HG02623 (cell line): ENCODE measurements around the gene APBA3.

Experiments used
- ATAC-seq: cut with Tn5 transposase; IDR thresholded peaks from one replicate; pipeline ENCODE4 v1.9.1; 2021; ENCODE audit warnings: moderate library complexity; ENCODE audit not compliant: unreplicated experiment

APBA3 gene

DNA sequence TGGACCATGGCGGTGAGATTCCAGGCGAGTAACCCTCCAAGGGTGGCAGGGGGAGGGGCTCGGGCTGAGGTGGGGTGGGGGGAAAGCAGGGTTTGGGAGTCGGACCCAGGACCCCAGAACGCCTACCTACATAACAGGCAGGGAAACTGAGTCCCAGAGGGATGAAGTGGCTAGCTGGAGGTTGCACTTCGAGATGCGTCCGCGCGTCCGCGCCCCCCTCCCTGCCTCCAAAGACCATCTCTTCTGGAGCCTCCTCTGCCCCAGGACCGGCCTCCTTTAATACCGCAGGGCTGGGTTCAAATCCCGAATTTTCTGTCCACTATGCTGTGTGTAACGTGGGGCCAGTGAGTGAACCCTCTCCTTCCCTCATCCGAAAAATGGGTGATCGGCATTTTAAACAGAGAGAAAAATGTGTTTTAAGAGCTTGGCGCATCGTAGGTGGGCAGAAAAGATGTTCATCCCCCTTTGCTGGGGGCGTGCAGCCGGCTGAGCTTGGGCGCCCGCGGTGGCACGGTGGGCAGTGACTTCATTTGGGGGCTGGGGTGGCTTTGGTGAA lies 39.5 kb downstream of the APBA3 start:
- ATAC-seq, result no peak

GRCh38 chr19:3721131-3721886 lies 40.2 kb downstream of the APBA3 start:
- no peak for ATAC-seq

DNA sequence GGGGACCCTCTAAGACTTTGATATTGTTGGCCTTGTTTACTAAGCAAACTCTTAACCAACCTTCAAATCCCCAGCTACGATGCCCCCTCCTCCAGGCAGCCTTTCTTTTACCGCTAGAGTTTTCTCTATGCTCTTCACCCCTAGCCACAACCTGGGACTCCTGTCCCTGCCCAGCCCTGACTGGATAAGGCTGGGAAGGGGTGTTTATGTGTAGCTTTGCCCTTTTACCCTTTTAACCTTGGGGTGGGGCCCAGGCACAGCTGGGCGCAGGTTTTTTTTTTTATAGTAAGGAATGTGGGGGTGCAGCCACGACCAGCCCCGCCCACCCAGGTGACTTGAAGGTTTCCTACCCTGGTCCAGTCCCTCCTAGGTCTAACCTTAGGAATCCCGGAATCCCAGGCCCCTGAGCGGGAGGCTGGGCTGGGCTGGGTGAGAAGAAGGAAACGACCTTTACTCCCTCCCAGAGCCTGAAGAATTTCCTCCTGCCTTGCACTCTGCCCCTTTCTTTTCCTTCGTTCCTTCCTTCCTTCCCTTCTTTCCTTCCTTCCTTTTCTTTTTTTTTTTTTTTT lies 41.1 kb downstream of the APBA3 start:
- no peak for ATAC-seq

DNA sequence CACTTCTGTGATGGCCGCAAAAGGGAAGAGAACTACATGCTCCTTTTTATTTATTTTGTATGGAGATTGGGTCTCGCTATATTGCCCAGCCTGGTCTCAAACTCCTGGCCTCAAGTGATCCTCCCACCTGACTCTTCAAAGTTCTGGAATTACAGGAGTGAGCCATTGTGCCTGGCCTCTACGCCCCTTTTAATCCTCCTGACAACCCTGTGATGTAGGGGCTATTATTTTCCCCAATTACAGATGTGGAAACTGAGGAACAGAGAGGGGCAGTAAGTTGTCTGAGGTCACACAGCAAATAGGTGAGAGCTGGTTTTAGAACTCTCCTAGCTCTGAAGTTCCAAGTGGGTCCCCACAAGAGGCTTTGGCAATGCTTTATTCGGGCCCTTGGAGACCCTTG lies 41.6 kb downstream of the APBA3 start:
- no peak for ATAC-seq

- no peak for ATAC-seq
These were observed 45.3 kb downstream of the APBA3 start for GRCh38 chr19:3716147-3716668.

GRCh38 chr19:3712663-3713611 lies 48.6 kb downstream of the APBA3 start:
- ATAC-seq, result no peak

DNA sequence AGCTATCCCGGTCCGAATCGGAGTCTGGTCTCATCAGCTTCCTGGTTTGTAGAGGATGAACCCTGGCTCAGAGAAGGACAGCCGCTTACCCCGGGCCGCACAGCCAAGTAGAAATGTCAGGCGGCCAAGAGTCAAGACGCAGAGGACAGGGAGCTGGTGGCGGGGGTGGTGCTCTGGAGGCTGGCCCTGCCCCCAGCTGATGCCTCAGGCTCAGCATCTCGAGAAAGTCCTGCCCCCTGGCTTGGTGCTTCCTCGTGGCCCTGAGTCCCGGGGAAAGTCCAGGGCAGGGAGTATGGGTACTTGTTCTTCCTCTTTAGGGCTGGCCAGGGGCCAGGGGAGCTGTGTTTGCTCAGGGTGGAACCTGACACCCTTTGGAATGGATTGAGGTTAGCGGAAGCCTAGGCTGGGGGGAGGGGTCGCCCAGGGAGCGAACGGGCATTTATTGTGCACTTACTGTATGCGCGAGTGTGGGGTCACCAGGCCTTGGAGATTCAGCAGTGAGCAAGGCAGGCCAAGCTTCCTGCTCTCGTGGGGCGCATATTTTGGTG lies 51.2 kb downstream of the APBA3 start:
- ATAC-seq, result no peak

DNA sequence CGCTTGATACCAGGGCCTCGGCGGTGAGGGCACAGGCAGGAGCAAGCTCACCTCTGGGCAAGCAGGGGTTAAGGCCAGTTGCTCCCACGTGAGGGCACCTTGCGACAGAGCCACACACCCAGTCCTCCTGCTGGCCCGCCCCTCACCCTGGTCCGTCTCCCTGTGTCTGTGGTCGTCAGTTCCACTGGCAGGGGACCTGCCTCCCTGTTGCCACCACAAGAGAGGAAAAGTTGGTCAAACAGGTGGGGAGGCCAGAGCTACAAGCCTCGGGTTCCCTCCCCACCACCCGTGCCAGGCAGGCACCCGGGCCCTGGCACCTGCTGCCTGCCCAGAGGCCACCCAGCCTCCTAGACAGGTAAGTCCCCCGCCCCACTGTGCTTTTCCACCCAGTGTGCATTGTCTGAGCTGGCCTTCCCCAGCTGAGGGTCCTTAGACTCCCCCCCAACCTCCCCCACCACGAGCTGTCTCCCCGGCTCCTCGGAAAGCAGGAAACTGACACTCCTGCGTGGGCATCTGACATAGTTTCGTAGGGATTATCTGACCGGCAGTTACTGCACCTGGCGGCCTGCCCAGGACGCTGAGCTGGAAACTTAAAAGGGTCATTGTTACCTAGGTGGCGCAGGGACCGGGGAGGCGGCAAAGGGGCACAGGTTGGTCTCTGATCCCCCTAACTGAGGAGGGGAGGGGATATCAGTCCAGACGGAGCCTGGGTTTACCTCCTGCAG lies 53.1 kb downstream of the APBA3 start, which contains the start of gene TJP3:
TSS of gene TJP3 (plus strand) at position 178 of the 725 bp plus-strand sequence. CDS start 20,049 bp downstream, outside the sequence.
- ATAC-seq, result no peak

- no peak for ATAC-seq
These were observed 53.7 kb downstream of the APBA3 start for GRCh38 chr19:3707868-3708206.

DNA sequence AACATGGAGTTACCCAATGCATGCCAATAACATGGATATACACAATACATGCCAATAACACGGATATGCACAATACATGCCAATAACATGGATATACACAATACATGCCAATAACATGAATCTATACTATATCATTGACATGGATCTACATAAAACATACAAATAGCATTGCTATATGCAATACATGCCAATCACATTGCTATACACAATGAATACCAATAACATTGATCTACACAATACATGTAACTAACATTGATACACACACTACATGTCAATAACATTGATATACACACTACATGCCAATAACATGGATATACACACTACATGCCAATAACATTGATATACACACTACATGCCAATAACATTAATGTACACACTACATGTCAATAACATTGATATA lies 60.3 kb downstream of the APBA3 start:
- no peak for ATAC-seq
